Activated naive CD4-positive, alpha-beta T cell treated with anti-CD3 and anti-CD28 coated beads, Interleukin-2, amount 10 ng/mL, durations not matched to agents 7 days and 5 days (primary cell): Measurements from ENCODE around the gene SHROOM3.

ENCODE experiments used
- CTCF ChIA-PET: fragments of 350-600 bp; sonication (Branson Sonifier 250); formaldehyde crosslinking; loops from one replicate; lab custom pipeline; 2021; ENCODE audit warnings: antibody characterized with exemption; lab: Charles Lee
- DNase-seq: peaks from one replicate; pipeline ENCODE4 v3.0.0-alpha.2; 2020
- H3K27ac Mint-ChIP-seq: one replicate; pipeline ENCODE4 v1.8.0; 2021; ENCODE audit warnings: mild to moderate bottlenecking, moderate library complexity, mixed read lengths
- H3K27me3 Mint-ChIP-seq: one replicate; pipeline ENCODE4 v1.8.0; 2021; ENCODE audit warnings: mild to moderate bottlenecking, mixed read lengths
- H3K36me3 Mint-ChIP-seq: one replicate; pipeline ENCODE4 v1.8.0; 2021; ENCODE audit warnings: mixed read lengths
- H3K4me1 Mint-ChIP-seq: one replicate; pipeline ENCODE4 v1.8.0; 2021; ENCODE audit warnings: mixed read lengths
- H3K4me3 Mint-ChIP-seq: one replicate; pipeline ENCODE4 v1.8.0; 2021; ENCODE audit warnings: mild to moderate bottlenecking, moderate library complexity, mixed read lengths
- H3K9me3 Mint-ChIP-seq: one replicate; pipeline ENCODE4 v1.8.0; 2021; ENCODE audit warnings: mixed read lengths

Gene SHROOM3

DNA sequence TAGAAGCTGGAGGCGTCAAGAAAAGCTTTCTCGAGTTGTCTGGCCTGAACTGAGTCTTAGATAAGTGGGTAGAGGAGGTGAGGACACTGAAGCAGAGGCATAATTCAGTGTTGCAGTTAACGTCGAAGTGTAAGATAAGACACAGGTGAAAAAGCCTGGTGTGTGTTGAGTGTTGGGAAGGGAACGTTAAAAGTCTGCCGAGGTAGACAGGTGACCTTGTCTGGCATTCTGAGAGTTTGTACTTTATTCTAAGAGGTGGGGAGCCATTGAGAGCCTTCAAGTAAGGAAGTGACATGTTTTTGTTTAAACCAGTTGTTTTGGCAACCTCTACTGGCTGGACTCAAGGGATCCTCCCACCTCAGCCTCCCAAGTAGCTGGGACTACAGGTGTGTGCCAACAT is 219.1 kb downstream of the SHROOM3 start:
- no peaks in the 10 kb centered on the region for H3K36me3 Mint-ChIP-seq
- no peak overlapping the region for H3K27ac Mint-ChIP-seq
- no peaks in the 10 kb centered on the region for H3K4me1 Mint-ChIP-seq
- no peaks in the 10 kb centered on the region for H3K27me3 Mint-ChIP-seq
- no peaks in the 10 kb centered on the region for H3K9me3 Mint-ChIP-seq
- CTCF ChIA-PET = no interaction called here
- no peak for DNase-seq
- H3K4me3 Mint-ChIP-seq = no peak overlapping the region

DNA sequence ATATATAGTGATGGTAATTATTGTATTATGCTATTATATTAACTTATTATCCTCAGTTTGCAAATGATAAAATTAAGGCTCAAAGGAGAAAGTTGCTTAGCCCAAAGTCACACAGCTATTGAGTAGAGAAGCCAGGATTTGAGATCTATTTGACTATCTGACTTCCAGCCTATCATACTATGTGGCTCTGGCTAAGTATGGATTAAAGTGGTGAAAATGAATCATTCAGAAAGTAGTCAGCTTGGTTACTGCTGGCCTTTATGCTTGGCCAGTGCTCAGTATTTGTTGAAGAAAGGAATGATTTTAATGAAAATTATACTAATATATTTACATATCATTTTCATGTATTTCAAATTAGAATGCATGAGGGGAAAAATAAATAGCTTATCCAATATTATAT is 219.8 kb downstream of the SHROOM3 start:
- CTCF ChIA-PET = no interaction called here
- DNase-seq = no peak
- no peaks in the 10 kb centered on the region for H3K9me3 Mint-ChIP-seq
- no peak overlapping the region for H3K27ac Mint-ChIP-seq
- no peaks in the 10 kb centered on the region for H3K27me3 Mint-ChIP-seq
- H3K4me3 Mint-ChIP-seq = no peak overlapping the region
- H3K36me3 Mint-ChIP-seq = no peaks in the 10 kb centered on the region
- H3K4me1 Mint-ChIP-seq = no peaks in the 10 kb centered on the region

DNA sequence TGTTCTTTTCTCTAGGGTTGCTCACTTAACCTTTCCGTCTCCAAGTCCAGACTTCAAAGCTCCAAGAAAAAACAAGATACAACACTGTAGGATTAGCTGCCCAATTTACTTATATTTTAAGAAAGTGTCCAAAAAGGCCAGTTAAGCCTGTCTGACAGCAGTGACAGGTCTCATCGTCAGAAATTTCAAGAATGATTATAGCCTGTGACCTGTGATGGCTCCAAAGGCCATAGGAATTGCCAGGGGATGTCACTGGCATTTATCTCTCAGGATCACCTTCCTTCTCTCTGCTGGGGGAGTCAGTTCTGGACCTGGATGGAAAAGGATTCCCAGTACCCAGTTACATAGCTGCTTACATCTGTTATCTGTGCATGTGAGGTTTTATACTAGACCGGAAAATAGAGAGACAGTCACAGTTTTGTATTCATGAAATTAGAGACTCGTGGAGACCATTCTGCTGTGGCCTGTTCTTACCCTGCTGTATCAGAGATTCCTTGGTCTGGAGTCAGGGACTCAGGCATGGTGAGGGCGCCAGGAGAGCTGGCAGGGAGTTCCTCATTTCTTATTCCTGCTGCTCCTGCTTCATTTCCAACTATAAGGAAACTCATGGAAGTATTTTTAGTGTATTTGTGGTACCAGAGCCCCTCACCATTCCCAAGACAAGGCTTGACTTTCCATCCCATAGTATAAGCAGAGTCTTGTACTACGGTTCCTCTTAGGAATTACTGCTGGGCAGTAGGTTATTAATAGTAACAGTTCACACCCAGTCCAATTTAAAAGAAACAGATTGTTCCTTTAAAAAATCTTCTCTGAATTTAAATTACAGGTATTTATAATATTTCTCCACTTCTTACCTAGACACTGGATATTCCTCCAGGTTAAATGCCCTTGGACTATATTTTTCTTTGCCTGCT is 220.8 kb downstream of the SHROOM3 start:
- Mint-ChIP-seq H3K4me1 (no peaks in the 10 kb centered on the region), H3K27me3 (no peaks in the 10 kb centered on the region), H3K9me3 (no peaks in the 10 kb centered on the region), H3K36me3 (no peaks in the 10 kb centered on the region), H3K4me3 (no peak overlapping the region), H3K27ac (no peak overlapping the region)
- no peak for DNase-seq
- CTCF ChIA-PET = no interaction called here

- Mint-ChIP-seq H3K9me3 (no peaks in the 10 kb centered on the region), H3K27ac (no peak overlapping the region), H3K4me3 (no peak overlapping the region), H3K27me3 (peaks cover 4% of the 10 kb centered on the region), H3K4me1 (no peaks in the 10 kb centered on the region), H3K36me3 (no peaks in the 10 kb centered on the region)
- no peak for DNase-seq
- CTCF ChIA-PET = interaction anchor here (0.6 kb wide), 1 partner anchor 85 kb away, joined by 3 read pairs; no protein-coding TSS in a partner anchor
Measured at GRCh38 chr4:76657443-76657842, 222.4 kb downstream of the SHROOM3 start.

GRCh38 chr4:76658231-76659102 is 223.4 kb downstream of the SHROOM3 start:
- no peaks in the 10 kb centered on the region for H3K36me3 Mint-ChIP-seq
- no peaks in the 10 kb centered on the region for H3K9me3 Mint-ChIP-seq
- peaks cover 7% of the 10 kb centered on the region for H3K27me3 Mint-ChIP-seq
- no peak for DNase-seq
- no peak overlapping the region for H3K27ac Mint-ChIP-seq
- no peaks in the 10 kb centered on the region for H3K4me1 Mint-ChIP-seq
- no peak overlapping the region for H3K4me3 Mint-ChIP-seq
- CTCF ChIA-PET = no interaction called here

DNA sequence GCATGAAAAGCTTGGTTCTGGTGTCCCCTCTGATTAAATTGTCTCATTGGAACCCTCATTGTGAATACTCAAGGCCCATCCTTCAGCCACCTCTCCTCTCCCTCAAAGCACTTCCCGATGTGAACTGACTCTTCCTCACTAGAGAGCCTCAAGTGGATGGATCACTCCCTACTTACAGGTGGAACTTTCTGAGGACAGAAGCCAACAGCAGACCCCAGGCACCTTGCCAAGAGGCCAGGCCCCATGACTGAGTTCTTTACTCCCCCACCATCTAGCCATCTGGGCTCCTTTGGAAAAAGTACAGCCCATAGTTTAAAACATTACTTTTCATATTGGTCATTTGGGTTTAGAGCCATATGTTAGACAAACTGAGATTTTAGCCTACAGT is 224.1 kb downstream of the SHROOM3 start:
- Mint-ChIP-seq H3K9me3 (no peaks in the 10 kb centered on the region), H3K4me1 (no peaks in the 10 kb centered on the region), H3K27ac (no peak overlapping the region), H3K27me3 (peaks cover 7% of the 10 kb centered on the region), H3K4me3 (no peak overlapping the region), H3K36me3 (no peaks in the 10 kb centered on the region)
- DNase-seq = no peak
- CTCF ChIA-PET = no interaction called here

DNA sequence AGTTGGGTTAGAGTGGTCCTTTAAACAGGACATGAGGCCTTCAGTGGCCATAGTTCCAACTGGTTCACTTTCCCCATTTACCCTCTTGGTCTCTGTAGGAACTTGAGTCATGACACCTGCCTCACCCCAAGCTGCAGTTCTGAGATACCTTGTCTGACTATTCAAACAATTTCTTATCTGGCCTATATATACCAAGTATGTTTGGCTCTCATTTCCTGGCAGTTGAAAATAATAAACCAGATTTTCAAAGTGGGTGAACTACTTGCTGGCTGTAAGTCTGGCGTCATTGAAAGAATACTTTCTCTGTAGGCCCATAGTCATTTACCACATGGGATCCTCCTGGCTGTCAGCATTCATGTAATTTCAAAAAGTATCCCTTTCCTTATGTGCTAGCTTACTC is 228.8 kb downstream of the SHROOM3 start:
- Mint-ChIP-seq H3K9me3 (no peaks in the 10 kb centered on the region), H3K4me3 (no peak overlapping the region), H3K36me3 (no peaks in the 10 kb centered on the region), H3K4me1 (no peaks in the 10 kb centered on the region), H3K27me3 (peaks cover 7% of the 10 kb centered on the region), H3K27ac (no peak overlapping the region)
- CTCF ChIA-PET = no interaction called here
- DNase-seq = no peak

- no peaks in the 10 kb centered on the region for H3K36me3 Mint-ChIP-seq
- no peaks in the 10 kb centered on the region for H3K4me1 Mint-ChIP-seq
- no peaks in the 10 kb centered on the region for H3K9me3 Mint-ChIP-seq
- H3K27ac Mint-ChIP-seq = no peak overlapping the region
- peaks cover 7% of the 10 kb centered on the region for H3K27me3 Mint-ChIP-seq
- DNase-seq = no peak
- CTCF ChIA-PET = no interaction called here
- H3K4me3 Mint-ChIP-seq = no peak overlapping the region
Measured at GRCh38 chr4:76665153-76665552, 230.1 kb downstream of the SHROOM3 start.

- no peak for DNase-seq
- Mint-ChIP-seq H3K4me3 (no peak overlapping the region), H3K27ac (no peak overlapping the region), H3K9me3 (no peaks in the 10 kb centered on the region), H3K4me1 (no peaks in the 10 kb centered on the region), H3K27me3 (peaks cover 7% of the 10 kb centered on the region), H3K36me3 (no peaks in the 10 kb centered on the region)
- CTCF ChIA-PET = no interaction called here
Measured at GRCh38 chr4:76665721-76666120, 230.7 kb downstream of the SHROOM3 start.

- CTCF ChIA-PET = no interaction called here
- H3K4me3 Mint-ChIP-seq = no peak overlapping the region
Measured at GRCh38 chr4:76666944-76667532, 232.0 kb downstream of the SHROOM3 start.

GRCh38 chr4:76670631-76671030 is 235.6 kb downstream of the SHROOM3 start:
- no peaks in the 10 kb centered on the region for H3K4me1 Mint-ChIP-seq
- no peak overlapping the region for H3K27ac Mint-ChIP-seq
- CTCF ChIA-PET = no interaction called here
- no peak overlapping the region for H3K4me3 Mint-ChIP-seq
- DNase-seq = no peak
- peaks cover 6% of the 10 kb centered on the region for H3K27me3 Mint-ChIP-seq
- H3K9me3 Mint-ChIP-seq = no peaks in the 10 kb centered on the region
- no peaks in the 10 kb centered on the region for H3K36me3 Mint-ChIP-seq

More at GRCh38 chr4:76666944-76667532, 232.0 kb downstream of the SHROOM3 start:
- Mint-ChIP-seq H3K9me3 (no peaks in the 10 kb centered on the region), H3K27ac (no peak overlapping the region), H3K4me1 (no peaks in the 10 kb centered on the region), H3K27me3 (peaks cover 6% of the 10 kb centered on the region), H3K36me3 (no peaks in the 10 kb centered on the region)
- DNase-seq = no peak

DNA sequence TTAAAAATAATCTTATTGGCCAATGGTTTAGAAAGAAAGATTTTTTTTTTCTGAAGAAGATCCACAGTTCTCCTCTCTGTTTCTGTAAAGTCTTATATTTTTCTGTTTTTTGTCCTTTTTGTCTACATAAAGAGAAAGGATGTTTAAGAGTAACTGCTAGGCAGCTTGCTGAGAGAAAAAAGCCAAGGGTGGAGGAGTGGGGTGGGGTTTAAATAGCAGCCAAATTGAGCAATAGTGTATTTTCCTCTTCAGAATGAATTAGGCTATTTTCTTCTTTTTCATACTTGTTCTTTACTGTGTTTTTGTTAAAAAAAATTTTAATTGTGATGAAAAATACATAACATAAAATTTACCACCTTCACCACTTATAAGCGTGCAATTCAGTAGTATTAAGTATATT is 238.3 kb downstream of the SHROOM3 start:
- CTCF ChIA-PET = interaction anchor here (0.8 kb wide), 1 partner anchor 99 kb away, joined by 3 read pairs; no protein-coding TSS in a partner anchor
- Mint-ChIP-seq H3K9me3 (no peaks in the 10 kb centered on the region), H3K36me3 (no peaks in the 10 kb centered on the region), H3K4me1 (no peaks in the 10 kb centered on the region), H3K27ac (no peak overlapping the region), H3K4me3 (no peak overlapping the region), H3K27me3 (peaks cover 6% of the 10 kb centered on the region)
- DNase-seq = no peak

DNA sequence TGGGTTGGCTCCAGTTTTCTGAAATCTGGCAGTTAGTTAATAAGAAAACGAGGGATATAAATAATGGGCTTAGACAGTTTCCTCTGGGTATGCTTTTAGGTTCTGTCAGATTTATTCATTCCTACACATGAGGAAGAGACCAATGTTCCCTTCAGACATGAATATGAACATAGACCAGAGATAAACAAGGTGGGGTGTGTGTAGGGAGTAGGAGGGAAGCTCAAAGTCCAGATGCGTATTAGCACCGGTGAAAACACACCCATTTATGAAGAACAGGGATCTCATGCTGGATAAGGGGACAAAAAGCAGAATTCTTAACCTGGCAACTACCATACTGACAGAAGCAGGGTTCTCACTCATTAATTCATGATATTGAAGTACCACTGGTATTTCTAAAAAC is 240.0 kb downstream of the SHROOM3 start:
- peaks cover 6% of the 10 kb centered on the region for H3K27me3 Mint-ChIP-seq
- H3K4me3 Mint-ChIP-seq = no peak overlapping the region
- no peak for DNase-seq
- no peaks in the 10 kb centered on the region for H3K9me3 Mint-ChIP-seq
- H3K4me1 Mint-ChIP-seq = no peaks in the 10 kb centered on the region
- H3K27ac Mint-ChIP-seq = no peak overlapping the region
- no peaks in the 10 kb centered on the region for H3K36me3 Mint-ChIP-seq
- CTCF ChIA-PET = no interaction called here

DNA sequence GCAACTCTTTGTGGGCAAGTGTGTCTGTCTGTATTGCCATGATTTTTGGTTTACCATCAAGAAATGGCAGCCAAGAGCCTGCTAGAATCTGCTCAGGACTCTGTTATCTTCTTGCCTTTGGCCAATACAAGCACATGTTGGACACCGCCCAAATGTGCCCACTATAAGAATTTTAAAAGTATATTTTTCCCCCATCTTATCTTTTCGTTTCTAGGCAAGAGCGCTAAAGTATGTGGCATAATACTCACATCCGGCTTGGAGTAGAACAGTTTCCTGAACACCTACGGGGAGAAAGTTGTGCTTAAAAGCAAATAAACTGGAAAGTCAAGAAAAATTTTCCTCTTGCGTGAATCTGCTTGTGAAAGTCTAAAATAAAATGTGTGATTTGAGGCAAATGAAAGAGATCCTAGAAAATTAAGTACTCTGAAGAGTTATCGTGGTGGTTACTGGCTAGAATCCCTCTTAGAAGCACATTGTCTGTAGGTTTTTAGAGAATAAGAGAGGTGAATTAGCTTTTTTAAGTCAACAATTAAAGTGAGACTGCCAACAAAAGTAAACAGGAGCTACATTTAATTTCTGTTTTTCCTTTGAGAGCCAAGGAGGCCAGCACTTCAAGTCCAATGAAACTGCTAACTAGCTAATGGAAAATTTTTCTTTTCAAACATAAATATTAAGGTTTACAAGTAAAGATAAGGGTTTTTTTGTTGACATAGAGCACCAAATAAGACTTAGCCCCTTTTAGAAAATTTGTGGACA is 242.7 kb downstream of the SHROOM3 start:
- Mint-ChIP-seq H3K27ac (no peak overlapping the region), H3K4me3 (no peak overlapping the region), H3K27me3 (peaks cover 16% of the 10 kb centered on the region), H3K9me3 (no peaks in the 10 kb centered on the region), H3K36me3 (no peaks in the 10 kb centered on the region), H3K4me1 (no peaks in the 10 kb centered on the region)
- CTCF ChIA-PET = no interaction called here
- no peak for DNase-seq
